Measurements from ENCODE around the gene EPHA5. TPM values are rescaled to one million over a fixed set of nuclear protein-coding genes. Genes with fewer than 3 reads are reported as not detected.

Gene EPHA5
- polyA plus RNA-seq, 1 donor (not counting 4 experiments of a cell fraction or from before 2014, with no cell fraction given), result not detected

GRCh38 chr4:65391382-65391781, 278.9 kb downstream of the EPHA5 start:
- no peaks in the 10 kb centered on the region for H3K9me1 ChIP-seq (ENCODE audit: control insufficient read depth, extremely low read depth, insufficient read depth, low read length)

GRCh38 chr4:65386927-65387326, 283.4 kb downstream of the EPHA5 start:
- no peak for FAIRE-seq
- no peaks in the 10 kb centered on the region for H4K20me1 ChIP-seq (ENCODE audit: control insufficient read depth, extremely low read depth, insufficient read depth, low read length)
- H3K36me3 ChIP-seq (ENCODE audit: control insufficient read depth in 2 of 2, extremely low read depth in 1 of 2, insufficient read depth in 2 of 2, low read length in 2 of 2), result no peaks in the 10 kb centered on the region
- no peak for DNase-seq (ENCODE audit: low read depth, low spot score)
- no peaks in the 10 kb centered on the region for H3K27me3 ChIP-seq (ENCODE audit: control insufficient read depth, extremely low read depth, insufficient read depth, low read length)
- H3K4me3 ChIP-seq (ENCODE audit: control insufficient read depth in 2 of 3, extremely low read depth in 1 of 3, insufficient read depth in 2 of 3, low read depth in 1 of 3, low read length in 3 of 3), result no peak overlapping the region
- peaks cover 12% of the 10 kb centered on the region for H3K4me1 ChIP-seq (ENCODE audit: control insufficient read depth, extremely low read depth, insufficient read depth, low read length)
- H3K9me1 ChIP-seq (ENCODE audit: control insufficient read depth, extremely low read depth, insufficient read depth, low read length), result no peaks in the 10 kb centered on the region
- no peak for TF ChIP-seq EZH2 (IDR thresholded peaks at IDR 0.05; ENCODE audit: low read length)
- no peak for TF ChIP-seq CTCF (optimal IDR thresholded peaks at IDR 0.05 in 1 of 3, IDR thresholded peaks at IDR 0.05 in 1 of 3, conservative IDR thresholded peaks at IDR 0.05 in 1 of 3; ENCODE audit: extremely low read depth in 1 of 3, insufficient read depth in 2 of 3, low read length in 3 of 3)
- no peak overlapping the region for H3K4me2 ChIP-seq (ENCODE audit: control insufficient read depth, extremely low read depth, insufficient read depth, low read depth, low read length)
- no peaks in the 10 kb centered on the region for H3K79me2 ChIP-seq (ENCODE audit: control insufficient read depth, insufficient read depth, low read length)
- H2AFZ ChIP-seq (ENCODE audit: control insufficient read depth, low read length), result no peak overlapping the region
- H3K9ac ChIP-seq (ENCODE audit: control insufficient read depth, extremely low read depth, insufficient read depth, low read length), result no peak overlapping the region
- H3K27ac ChIP-seq (ENCODE audit: control insufficient read depth, insufficient read depth, low read length), result no peak overlapping the region
- dilution Hi-C loops (cut with MboI; ENCODE audit: extremely low pct_ligation_motif_present, low sequenced_read_pairs), result no loop called here
- H3K9me3 ChIP-seq (ENCODE audit: control insufficient read depth, low read depth, low read length), result no peaks in the 10 kb centered on the region

More at GRCh38 chr4:65391382-65391781, 278.9 kb downstream of the EPHA5 start:
- H3K27me3 ChIP-seq (ENCODE audit: control insufficient read depth, extremely low read depth, insufficient read depth, low read length), result no peaks in the 10 kb centered on the region
- no peak overlapping the region for H3K4me3 ChIP-seq (ENCODE audit: control insufficient read depth in 2 of 3, extremely low read depth in 1 of 3, insufficient read depth in 2 of 3, low read depth in 1 of 3, low read length in 3 of 3)
- H3K9me3 ChIP-seq (ENCODE audit: control insufficient read depth, low read depth, low read length), result no peaks in the 10 kb centered on the region
- DNase-seq (ENCODE audit: low read depth, low spot score) (no peak), FAIRE-seq (no peak)
- H3K79me2 ChIP-seq (ENCODE audit: control insufficient read depth, insufficient read depth, low read length), result no peaks in the 10 kb centered on the region
- no peak overlapping the region for H3K9ac ChIP-seq (ENCODE audit: control insufficient read depth, extremely low read depth, insufficient read depth, low read length)
- no peaks in the 10 kb centered on the region for H4K20me1 ChIP-seq (ENCODE audit: control insufficient read depth, extremely low read depth, insufficient read depth, low read length)
- H2AFZ ChIP-seq (ENCODE audit: control insufficient read depth, low read length), result no peak overlapping the region
- TF ChIP-seq CTCF (optimal IDR thresholded peaks at IDR 0.05 in 1 of 3, IDR thresholded peaks at IDR 0.05 in 1 of 3, conservative IDR thresholded peaks at IDR 0.05 in 1 of 3; ENCODE audit: extremely low read depth in 1 of 3, insufficient read depth in 2 of 3, low read length in 3 of 3) (no peak), EZH2 (IDR thresholded peaks at IDR 0.05; ENCODE audit: low read length) (no peak)
- H3K4me1 ChIP-seq (ENCODE audit: control insufficient read depth, extremely low read depth, insufficient read depth, low read length), result no peaks in the 10 kb centered on the region
- dilution Hi-C loops (cut with MboI; ENCODE audit: extremely low pct_ligation_motif_present, low sequenced_read_pairs), result no loop called here
- no peak overlapping the region for H3K4me2 ChIP-seq (ENCODE audit: control insufficient read depth, extremely low read depth, insufficient read depth, low read depth, low read length)
- H3K36me3 ChIP-seq (ENCODE audit: control insufficient read depth in 2 of 2, extremely low read depth in 1 of 2, insufficient read depth in 2 of 2, low read length in 2 of 2), result no peaks in the 10 kb centered on the region
- no peak overlapping the region for H3K27ac ChIP-seq (ENCODE audit: control insufficient read depth, insufficient read depth, low read length)

Data from keratinocyte (primary cell).